H1 (cell line): Measurements from ENCODE around the gene MALT1. TPM values are rescaled to one million over a fixed set of nuclear protein-coding genes. Genes with fewer than 3 reads are reported as not detected.
A peak's percentile ranks its signal among the peaks of the same experiment; 100 is the strongest.

Source experiments
- CTCF ChIA-PET: fragments of 300-600 bp; sonication (Branson Sonifier 250); formaldehyde crosslinking; loops from one replicate; lab custom pipeline; 2021; ENCODE audit not compliant: partially characterized antibody; lab: Charles Lee
- POLR2A ChIA-PET: fragments of 300-600 bp; sonication (Branson Sonifier 250); formaldehyde crosslinking; loops from one replicate; lab custom pipeline; 2021; ENCODE audit warnings: inconsistent platforms; ENCODE audit not compliant: partially characterized antibody; lab: Charles Lee
- DNase-seq, 2 experiments: peaks; one replicate each; pipeline versions ENCODE4 v3.0.0 to v3.0.0-alpha.2; 2010 to 2022; ENCODE audit warnings: low spot score in 2 of 2, low read depth in 1 of 2, mixed read lengths in 1 of 2
- FAIRE-seq: peaks from 2 replicates; lab custom pipeline; 2011; peaks lifted over from hg19 to GRCh38; lab: Jason Lieb, UNC
- H2AFZ ChIP-seq: 2 replicates; pipeline ENCODE4 v1.8.1; 2012; ENCODE audit warnings: low read length, inconsistent platforms
- H2AK5ac ChIP-seq: 2 replicates; pipeline ENCODE4 v1.6.1; 2013; ENCODE audit warnings: low read depth, low read length
- H2BK120ac ChIP-seq: replicated peaks from 2 replicates; pipeline ENCODE3; 2013; ENCODE audit warnings: low read depth, low read length, inconsistent platforms
- H2BK12ac ChIP-seq: 2 replicates; pipeline ENCODE4 v1.6.1; 2013; ENCODE audit warnings: low read depth, low read length
- H2BK15ac ChIP-seq: 2 replicates; pipeline ENCODE4 v1.6.1; 2013; ENCODE audit warnings: low read length
- H2BK20ac ChIP-seq: 2 replicates; pipeline ENCODE4 v1.6.1; 2013; ENCODE audit warnings: low read length
- H2BK5ac ChIP-seq: 2 replicates; pipeline ENCODE4 v1.6.1; 2013; ENCODE audit warnings: low read depth, low read length
- H3K14ac ChIP-seq: 2 replicates; pipeline ENCODE4 v1.6.1; 2013; ENCODE audit warnings: inconsistent platforms; ENCODE audit not compliant: insufficient read length
- H3K18ac ChIP-seq: 2 replicates; pipeline ENCODE4 v1.6.1; 2013; ENCODE audit warnings: low read length; ENCODE audit errors: extremely low read depth
- H3K23ac ChIP-seq: 2 replicates; pipeline ENCODE4 v1.6.1; 2013; ENCODE audit warnings: inconsistent platforms; ENCODE audit not compliant: insufficient read length
- H3K23me2 ChIP-seq: 2 replicates; pipeline ENCODE4 v1.6.1; 2013; ENCODE audit warnings: low read depth, low read length
- H3K27ac ChIP-seq: 2 replicates; pipeline ENCODE4 v1.6.1; 2011; ENCODE audit warnings: low read depth, low read length, inconsistent platforms
- H3K27me3 ChIP-seq, 4 experiments: replicated peaks in 1 of 4; 1 replicate in 1 of 4; 2 replicates in 3 of 4; pipeline versions ENCODE4 v1.6.1 to v1.8.1; 2011 to 2013; ENCODE audit warnings: low read length in 3 of 4, mild to moderate bottlenecking in 3 of 4, inconsistent platforms in 2 of 4, mixed read lengths in 2 of 4, moderate library complexity in 1 of 4; ENCODE audit not compliant: control insufficient read depth in 3 of 4, insufficient read depth in 3 of 4; ENCODE audit errors: extremely low read depth in 1 of 4
- H3K36me3 ChIP-seq, 4 experiments: 2 replicates each; pipeline versions ENCODE4 v1.6.1 to v1.8.1; 2011 to 2013; ENCODE audit warnings: mild to moderate bottlenecking in 4 of 4, low read length in 3 of 4, moderate library complexity in 2 of 4, control low read depth in 1 of 4, inconsistent platforms in 1 of 4; ENCODE audit not compliant: insufficient read depth in 4 of 4, control insufficient read depth in 2 of 4
- H3K4ac ChIP-seq: replicated peaks from 2 replicates; pipeline ENCODE3; 2013; ENCODE audit warnings: low read length, low read depth, mixed read lengths, inconsistent platforms; ENCODE audit not compliant: insufficient read length
- H3K4me1 ChIP-seq, 4 experiments: replicated peaks in 1 of 4; 1 replicate in 1 of 4; 2 replicates in 3 of 4; pipeline versions ENCODE4 v1.6.1 to v1.8.1; 2011 to 2013; ENCODE audit warnings: low read length in 3 of 4, inconsistent platforms in 2 of 4, mixed read lengths in 1 of 4; ENCODE audit not compliant: insufficient read depth in 4 of 4, control insufficient read depth in 3 of 4
- H3K4me2 ChIP-seq, 2 experiments: 2 replicates each; pipeline versions ENCODE4 v1.6.1 to v1.8.1; 2011 to 2013; ENCODE audit warnings: low read depth in 2 of 2, low read length in 2 of 2, control low read depth in 1 of 2, inconsistent platforms in 1 of 2, mild to moderate bottlenecking in 1 of 2; ENCODE audit not compliant: insufficient read depth in 1 of 2
- H3K4me3 ChIP-seq, 4 experiments: fragments of 200-600, 300-600 bp in 1 of 4; sonication (generic), shearing (Covaris generic), sonication (Bioruptor Twin) in 1 of 4; 2 replicates each; pipeline versions ENCODE4 v1.5.1 to v1.8.1; 2011 to 2016; ENCODE audit warnings: low read length in 4 of 4, low read depth in 3 of 4, control low read depth in 2 of 4, inconsistent platforms in 2 of 4, mild to moderate bottlenecking in 2 of 4, mixed read lengths in 1 of 4, moderate library complexity in 1 of 4; ENCODE audit not compliant: insufficient read depth in 2 of 4; ENCODE audit errors: extremely low read depth in 1 of 4
- H3K56ac ChIP-seq: replicated peaks from 2 replicates; pipeline ENCODE3; 2013; ENCODE audit warnings: low read depth, mild to moderate bottlenecking, mixed read lengths, low read length, inconsistent platforms; ENCODE audit not compliant: insufficient read length
- H3K79me1 ChIP-seq: 2 replicates; pipeline ENCODE4 v1.6.1; 2013; ENCODE audit warnings: low read depth, low read length, control low read depth
- H3K79me2 ChIP-seq, 2 experiments: 2 replicates each; pipeline versions ENCODE4 v1.6.1 to v1.8.1; 2012 to 2013; ENCODE audit warnings: low read length in 2 of 2, mild to moderate bottlenecking in 2 of 2, inconsistent platforms in 1 of 2; ENCODE audit not compliant: insufficient read depth in 2 of 2, control insufficient read depth in 1 of 2
- H3K9ac ChIP-seq, 4 experiments: replicated peaks in 1 of 4; 1 replicate in 1 of 4; 2 replicates in 3 of 4; pipeline versions ENCODE4 v1.6.1 to v1.8.1; 2011 to 2013; ENCODE audit warnings: low read depth in 3 of 4, low read length in 3 of 4, control low read depth in 2 of 4, mild to moderate bottlenecking in 2 of 4, moderate library complexity in 2 of 4, inconsistent platforms in 1 of 4; ENCODE audit errors: extremely low read depth in 1 of 4
- H3K9me3 ChIP-seq, 2 experiments: 2 replicates each; pipeline versions ENCODE4 v1.6.1 to v1.8.1; 2012 to 2013; ENCODE audit warnings: mild to moderate bottlenecking in 2 of 2, moderate library complexity in 2 of 2, control low read depth in 1 of 2, inconsistent platforms in 1 of 2, low read depth in 1 of 2, low read length in 1 of 2, mixed read lengths in 1 of 2; ENCODE audit not compliant: insufficient read depth in 2 of 2
- H4K20me1 ChIP-seq, 2 experiments: replicated peaks in 1 of 2; 2 replicates each; pipeline versions ENCODE3 to v1.8.1; 2011 to 2013; ENCODE audit warnings: inconsistent platforms in 2 of 2, low read length in 2 of 2, mild to moderate bottlenecking in 1 of 2; ENCODE audit not compliant: insufficient read depth in 2 of 2, control insufficient read depth in 1 of 2
- H4K5ac ChIP-seq: 2 replicates; pipeline ENCODE4 v1.6.1; 2013; ENCODE audit warnings: low read length, low read depth, mixed read lengths, inconsistent platforms; ENCODE audit not compliant: insufficient read length
- H4K8ac ChIP-seq: 2 replicates; pipeline ENCODE4 v1.8.0; 2013; ENCODE audit warnings: mild to moderate bottlenecking, moderate library complexity, low read length, inconsistent platforms; ENCODE audit not compliant: insufficient read depth; ENCODE audit errors: extremely low read depth
- H4K91ac ChIP-seq: replicated peaks from 2 replicates; pipeline ENCODE3; 2013; ENCODE audit warnings: low read length, mixed read lengths, inconsistent platforms; ENCODE audit not compliant: insufficient read length
- ATF3 ChIP-seq: IDR thresholded peaks from 2 replicates; pipeline ENCODE4 v1.6.1; 2011; ENCODE audit warnings: low read depth, mild to moderate bottlenecking, low read length; ENCODE audit not compliant: insufficient read depth
- CHD1 ChIP-seq: IDR thresholded peaks from 2 replicates; pipeline ENCODE4 v1.6.1; 2012; ENCODE audit warnings: low read depth, low read length, improper control_type of control experiment
- JUND ChIP-seq: IDR thresholded peaks from 2 replicates; pipeline ENCODE4 v1.6.1; 2011; ENCODE audit warnings: mild to moderate bottlenecking, improper control_type of control experiment, low read length
- NANOG ChIP-seq: IDR thresholded peaks from 2 replicates; pipeline ENCODE4 v1.6.1; 2011; ENCODE audit warnings: low read length, low read depth, mild to moderate bottlenecking, inconsistent platforms; ENCODE audit not compliant: insufficient read depth, poor library complexity, severe bottlenecking
- RBBP5 ChIP-seq: IDR thresholded peaks from 2 replicates; pipeline ENCODE4 v1.7.1; 2012; ENCODE audit warnings: low read depth, mild to moderate bottlenecking, inconsistent platforms, low read length, moderate library complexity, borderline replicate concordance
- RFX5 ChIP-seq: IDR thresholded peaks from 2 replicates; pipeline ENCODE4 v1.6.1; 2011; ENCODE audit warnings: low read depth, low read length, improper control_type of control experiment, borderline replicate concordance
- SRF ChIP-seq: IDR thresholded peaks from 2 replicates; pipeline ENCODE4 v1.6.1; 2011; ENCODE audit warnings: mild to moderate bottlenecking, low read depth, low read length, moderate library complexity
- ZNF274 ChIP-seq: IDR thresholded peaks from 2 replicates; pipeline ENCODE4 v1.7.0; 2012; ENCODE audit warnings: low read length, borderline replicate concordance; ENCODE audit errors: extremely low read depth
- WGBS, 2 experiments: shearing (Covaris generic) in 1 of 2; methylation state at CpG; one replicate each; pipeline versions ENCODE4 v1.1.6 to v1.1.7; 2013 to 2015; ENCODE audit warnings: low lambda C conversion rate in 2 of 2, mixed read lengths in 2 of 2, inconsistent platforms in 1 of 2, low coverage in 1 of 2, missing lambda C conversion rate in 1 of 2; ENCODE audit not compliant: insufficient replicate concordance in 2 of 2, insufficient coverage in 1 of 2, insufficient read length in 1 of 2; ENCODE audit errors: extremely low coverage in 1 of 2, missing lambda C conversion rate in 1 of 2; 5-methylcytosine and 5-hydroxymethylcytosine counted together
- polyA plus RNA-seq, 7 experiments: library from polyadenylated mRNA; depleted of rRNA in 3 of 7; stranded (reverse) in 5 of 7; unstranded in 2 of 7; fragments of >200 nt in 5 of 7; fragments of 200-250 nt in 2 of 7; gene quantifications; 1 replicate in 5 of 7; 2 replicates in 1 of 7; 4 replicates in 1 of 7; pipeline versions ENCODE4 v1.2.1 to v1.2.3, GENCODE V29; 2011 to 2013; ENCODE audit warnings: missing spikeins in 2 of 7, mixed read lengths in 2 of 7
- total RNA-seq: library from RNA; stranded (reverse); fragmentation: NEBNext Ultra II Directional; extraction: Animal tissue kit (Norgen Biotek cat#: 25700); gene quantifications from 2 replicates; pipeline ENCODE4 v1.2.1, GENCODE V29; 2021

The MALT1 gene
- total and polyA plus RNA-seq, 2 of the 8 experiments (the other 6 are each of a cell fraction or from before 2014, with no cell fraction given) = 10.7 to 25.9 TPM

- H4K8ac ChIP-seq = no peak overlapping the region
- H3K36me3 ChIP-seq = no peaks in the 10 kb centered on the region
- H2BK20ac ChIP-seq = no peak overlapping the region
- H3K4me3 ChIP-seq = no peak overlapping the region
- H4K5ac ChIP-seq = no peak overlapping the region
- no peak overlapping the region for H3K56ac ChIP-seq
- H3K4me1 ChIP-seq = peaks cover 0 to 3% (median 2%) of the 10 kb centered on the region in 4 experiments; a peak in 6 of 7 replicates
- H3K4me2 ChIP-seq = no peak overlapping the region
- FAIRE-seq = no peak
- 84% methylated on average over 4 of the region's 4 CpGs; no CpG with 5 or more reads in 1 of the 2 experiments for WGBS, 2 experiments
- H3K79me2 ChIP-seq = no peaks in the 10 kb centered on the region
- peak overlapping the region; percentile 84 for H2BK15ac ChIP-seq
- H3K9me3 ChIP-seq = no peaks in the 10 kb centered on the region
- H4K91ac ChIP-seq = peak overlapping the region; percentile 57
- peak overlapping the region; percentile 32; the same call in 1 of the 2 replicates for H2AK5ac ChIP-seq
- peak overlapping the region; percentile 86; the same call in 1 of the 2 replicates for H2BK12ac ChIP-seq
- H3K23ac ChIP-seq = no peak overlapping the region
- ChIA-PET CTCF (interaction anchor here (1.3 kb wide), 1 partner anchor 272 kb away, joined by 3 read pairs; no protein-coding TSS in a partner anchor), POLR2A (interaction anchor here (1.2 to 1.3 kb wide), 2 partner anchors 9 to 64 kb away, joined by 3 to 4 read pairs; partner anchors contain the start of gene ZNF532)
- peak overlapping the region; percentile 48; the same call in 1 of the 2 replicates for H2BK5ac ChIP-seq
- no peak overlapping the region for H2AFZ ChIP-seq
- H3K23me2 ChIP-seq = no peaks in the 10 kb centered on the region
- no peaks in the 10 kb centered on the region for H4K20me1 ChIP-seq
- DNase-seq = no peak
- no peaks in the 10 kb centered on the region for H3K27me3 ChIP-seq
- no peak overlapping the region; the same call in 1 of the 2 replicates for H3K18ac ChIP-seq
- no peak overlapping the region for H3K14ac ChIP-seq
- H3K9ac ChIP-seq = no peak overlapping the region
- TF ChIP-seq ZNF274 = no peak
- TF ChIP-seq RFX5 = no peak
- no peak for TF ChIP-seq JUND
- TF ChIP-seq ATF3 = no peak
- no peak for TF ChIP-seq SRF
- no peak for TF ChIP-seq RBBP5
- TF ChIP-seq CHD1 = no peak
- TF ChIP-seq NANOG = no peak
- H3K79me1 ChIP-seq = no peaks in the 10 kb centered on the region
- H3K4ac ChIP-seq = peak overlapping the region; percentile 7
- H2BK120ac ChIP-seq = peak overlapping the region; percentile 21
- no peak overlapping the region for H3K27ac ChIP-seq
Measured at GRCh38 chr18:58800582-58800981, 129.3 kb downstream of the MALT1 start.
